Upper lobe of left lung (tissue), 4 donors: ENCODE data around the gene GOLPH3.

ENCODE experiments used
- CTCF ChIP-seq, 6 experiments: fragments of 450-650 bp in 4 of 6; fragments of 200-600 bp in 2 of 6; sonication (generic) in 2 of 6; IDR thresholded peaks; one replicate each; pipeline ENCODE4 v1.5.1; 2016 to 2019; ENCODE audit warnings: antibody characterized with exemption in 6 of 6
- EP300 ChIP-seq, 4 donors: sonication (generic); formaldehyde crosslinking; IDR thresholded peaks; one replicate each; pipeline ENCODE4 v1.5.1; 2017; ENCODE audit warnings: antibody characterized with exemption in 4 of 4, control low read depth in 2 of 4
- POLR2A ChIP-seq, 4 donors: fragments of 450-650 bp; IDR thresholded peaks; one replicate each; pipeline ENCODE4 v1.5.1; 2016 to 2017; ENCODE audit warnings: antibody characterized with exemption in 4 of 4, mild to moderate bottlenecking in 2 of 4

- no peak for TF ChIP-seq POLR2A (IDR thresholded peaks at IDR 0.05)
- no peak for TF ChIP-seq CTCF (IDR thresholded peaks at IDR 0.05)
- no peak for TF ChIP-seq EP300 (IDR thresholded peaks at IDR 0.05)
These were observed 73.3 kb downstream of the GOLPH3 start for GRCh38 chr5:32100691-32101302.
